H9 (cell line): Measurements from ENCODE around the gene ACVR1. TPM values are rescaled to one million over a fixed set of nuclear protein-coding genes. Genes with fewer than 3 reads are reported as not detected.
A peak's percentile ranks its signal among the peaks of the same experiment; 100 is the strongest.
"Not testable (repeated sequence)": the region's sequence is repeated elsewhere in the genome, so short reads cannot be mapped to it uniquely, and the experiment has no call there.

Source experiments
- DNase-seq: peaks from one replicate; pipeline ENCODE4 v3.0.0-alpha.2; 2017
- H2AFZ ChIP-seq: one replicate; pipeline ENCODE4 v1.6.1; 2013; ENCODE audit warnings: mild to moderate bottlenecking, low read length, control low read depth, moderate library complexity
- H2AK5ac ChIP-seq: 2 replicates; pipeline ENCODE4 v1.6.1; 2013; ENCODE audit warnings: low read length, control low read depth, mixed read lengths; ENCODE audit not compliant: insufficient read length
- H2BK120ac ChIP-seq: one replicate; pipeline ENCODE4 v1.6.1; 2013; ENCODE audit warnings: low read depth, mild to moderate bottlenecking, low read length, control low read depth, inconsistent platforms; ENCODE audit not compliant: poor library complexity, severe bottlenecking
- H2BK12ac ChIP-seq: 2 replicates; pipeline ENCODE4 v1.6.1; 2013; ENCODE audit warnings: low read length, control low read depth, mixed read lengths, low read depth; ENCODE audit not compliant: insufficient read length
- H2BK15ac ChIP-seq: 2 replicates; pipeline ENCODE4 v1.6.1; 2013; ENCODE audit warnings: low read depth, low read length, control low read depth
- H2BK20ac ChIP-seq: one replicate; pipeline ENCODE4 v1.6.1; 2013; ENCODE audit warnings: low read depth, mild to moderate bottlenecking, low read length, control low read depth, inconsistent platforms; ENCODE audit not compliant: poor library complexity, severe bottlenecking
- H2BK5ac ChIP-seq: 2 replicates; pipeline ENCODE4 v1.6.1; 2013; ENCODE audit warnings: low read length, control low read depth, mixed read lengths; ENCODE audit not compliant: insufficient read length
- H3K14ac ChIP-seq: 2 replicates; pipeline ENCODE4 v1.6.1; 2013; ENCODE audit warnings: low read length, control low read depth; ENCODE audit not compliant: insufficient read depth
- H3K18ac ChIP-seq: 2 replicates; pipeline ENCODE4 v1.6.1; 2013; ENCODE audit warnings: low read depth, mild to moderate bottlenecking, mixed read lengths, low read length, control low read depth; ENCODE audit not compliant: insufficient read length
- H3K23ac ChIP-seq: 2 replicates; pipeline ENCODE4 v1.6.1; 2013; ENCODE audit warnings: low read length, control low read depth, mixed read lengths, low read depth; ENCODE audit not compliant: insufficient read length
- H3K23me2 ChIP-seq: 2 replicates; pipeline ENCODE4 v1.6.1; 2013; ENCODE audit warnings: low read depth, mild to moderate bottlenecking, mixed read lengths, low read length, control low read depth; ENCODE audit not compliant: insufficient read length, poor library complexity, severe bottlenecking
- H3K27ac ChIP-seq: 2 replicates; pipeline ENCODE4 v1.5.1; 2013; ENCODE audit warnings: low read length, control low read depth, mixed read lengths, low read depth; ENCODE audit not compliant: insufficient read length
- H3K27me3 ChIP-seq: 2 replicates; pipeline ENCODE4 v1.6.1; 2013; ENCODE audit warnings: low read length, control low read depth, inconsistent platforms; ENCODE audit not compliant: insufficient read depth
- H3K4ac ChIP-seq: 2 replicates; pipeline ENCODE4 v1.6.1; 2013; ENCODE audit warnings: low read depth, mild to moderate bottlenecking, control low read depth, inconsistent platforms, low read length, moderate library complexity
- H3K4me1 ChIP-seq: 2 replicates; pipeline ENCODE4 v1.6.1; 2013; ENCODE audit warnings: low read length, control low read depth, inconsistent platforms; ENCODE audit not compliant: insufficient read depth
- H3K4me2 ChIP-seq: 2 replicates; pipeline ENCODE4 v1.6.1; 2013; ENCODE audit warnings: low read length, control low read depth, mixed read lengths; ENCODE audit not compliant: insufficient read length, insufficient read depth
- H3K56ac ChIP-seq: 2 replicates; pipeline ENCODE4 v1.6.1; 2013; ENCODE audit warnings: low read depth, mild to moderate bottlenecking, mixed read lengths, low read length, control low read depth; ENCODE audit not compliant: insufficient read length
- H3K79me1 ChIP-seq: 2 replicates; pipeline ENCODE4 v1.6.1; 2013; ENCODE audit warnings: low read depth, mild to moderate bottlenecking, moderate library complexity, low read length, control low read depth, inconsistent platforms; ENCODE audit not compliant: insufficient read depth, poor library complexity, severe bottlenecking
- H3K79me2 ChIP-seq: 2 replicates; pipeline ENCODE4 v1.6.1; 2013; ENCODE audit warnings: low read length, control low read depth, inconsistent platforms; ENCODE audit not compliant: insufficient read depth
- H3K9ac ChIP-seq: 2 replicates; pipeline ENCODE4 v1.6.1; 2013; ENCODE audit warnings: low read length, control low read depth, mixed read lengths; ENCODE audit not compliant: insufficient read length; ENCODE audit errors: extremely low read depth
- H3K9me3 ChIP-seq: one replicate; pipeline ENCODE4 v1.6.1; 2013; ENCODE audit warnings: low read depth, low read length, inconsistent platforms; ENCODE audit not compliant: control insufficient read depth
- H3T11ph ChIP-seq: one replicate; pipeline ENCODE4 v1.6.1; 2013; ENCODE audit warnings: mild to moderate bottlenecking, low read length, control low read depth, inconsistent platforms
- H4K20me1 ChIP-seq: one replicate; pipeline ENCODE4 v1.6.1; 2013; ENCODE audit not compliant: control insufficient read depth, insufficient read length, insufficient read depth
- H4K5ac ChIP-seq: 2 replicates; pipeline ENCODE4 v1.6.1; 2013; ENCODE audit warnings: low read depth, mild to moderate bottlenecking, mixed read lengths, low read length, control low read depth; ENCODE audit not compliant: insufficient read length
- H4K8ac ChIP-seq: replicated peaks from 2 replicates; pipeline ENCODE4 v1.6.1; 2013; ENCODE audit warnings: low read length, control low read depth, mixed read lengths, low read depth; ENCODE audit not compliant: insufficient read length
- H4K91ac ChIP-seq: 2 replicates; pipeline ENCODE4 v1.6.1; 2013; ENCODE audit warnings: low read depth, mild to moderate bottlenecking, moderate library complexity, mixed read lengths, low read length, control low read depth; ENCODE audit not compliant: insufficient read length
- H3K27ac Mint-ChIP-seq, 3 experiments: 2 replicates in 2 of 3; 3 replicates in 1 of 3; pipeline ENCODE4 v1.8.0; 2020 to 2021; ENCODE audit warnings: mixed read lengths in 3 of 3, mild to moderate bottlenecking in 1 of 3, moderate library complexity in 1 of 3
- H3K27me3 Mint-ChIP-seq: 2 replicates; pipeline ENCODE4 v1.8.0; 2021; ENCODE audit warnings: low read depth, mild to moderate bottlenecking, moderate library complexity, mixed read lengths
- H3K36me3 Mint-ChIP-seq, 3 experiments: 2 replicates in 2 of 3; 3 replicates in 1 of 3; pipeline ENCODE4 v1.8.0; 2020 to 2021; ENCODE audit warnings: low read depth in 3 of 3, mixed read lengths in 3 of 3; ENCODE audit not compliant: insufficient read depth in 1 of 3
- H3K4me1 Mint-ChIP-seq, 2 experiments: 2 replicates each; pipeline ENCODE4 v1.8.0; 2020; ENCODE audit warnings: mixed read lengths in 2 of 2
- H3K4me3 Mint-ChIP-seq, 2 experiments: 2 replicates in 1 of 2; 3 replicates in 1 of 2; pipeline ENCODE4 v1.8.0; 2020 to 2021; ENCODE audit warnings: mild to moderate bottlenecking in 2 of 2, mixed read lengths in 2 of 2, moderate library complexity in 1 of 2
- H3K9me3 Mint-ChIP-seq, 2 experiments: 2 replicates in 1 of 2; 3 replicates in 1 of 2; pipeline ENCODE4 v1.8.0; 2020; ENCODE audit warnings: mild to moderate bottlenecking in 2 of 2, mixed read lengths in 2 of 2, moderate library complexity in 1 of 2
- WGBS: extraction: QIAGEN DNeasy Blood & Tissue Kit; methylation state at CpG from one replicate; pipeline ENCODE4 v1.1.7; 2013; ENCODE audit warnings: missing lambda C conversion rate, low lambda C conversion rate, mixed read lengths; ENCODE audit not compliant: insufficient read length; ENCODE audit errors: extremely low coverage; 5-methylcytosine and 5-hydroxymethylcytosine counted together
- total RNA-seq: library from RNA; stranded (reverse); gene quantifications from 2 replicates; pipeline ENCODE4 v1.2.1, GENCODE V29; 2021
- TF ChIP-seq, protein P1 (sequence below): fragments of 200-600 bp; sonication (generic); conservative IDR thresholded peaks from 3 replicates; pipeline ENCODE4 v1.8.0; 2021; ENCODE audit warnings: antibody characterized with exemption, mild to moderate bottlenecking

ACVR1 gene
- total RNA-seq, 1 experiment from 2014 or later = 21.2 TPM

DNA sequence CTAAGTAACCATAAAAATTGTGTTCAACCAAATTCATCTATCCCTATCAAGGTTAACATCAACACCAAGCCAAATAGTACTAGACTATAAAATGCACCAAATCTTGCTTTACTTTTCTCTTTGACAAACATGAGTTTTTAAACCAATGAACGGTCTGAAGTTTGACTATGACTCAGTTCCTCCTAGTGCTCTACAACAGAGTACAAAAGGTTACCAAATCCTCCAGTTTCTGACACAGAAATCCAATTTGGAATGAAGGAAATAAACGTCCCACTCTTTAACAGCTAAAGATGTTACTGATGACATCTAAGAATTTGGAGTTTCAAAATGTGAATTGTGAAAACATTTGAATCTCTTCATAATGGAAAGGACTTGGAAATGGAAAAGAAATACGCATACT lies 11.8 kb upstream of the ACVR1 start:
- H3K23me2 ChIP-seq = no peaks in the 10 kb centered on the region
- no peak overlapping the region for H2BK20ac ChIP-seq
- no peaks in the 10 kb centered on the region for H3K27me3 ChIP-seq
- H3K4me3 Mint-ChIP-seq = no peak overlapping the region
- no peak overlapping the region for H4K5ac ChIP-seq
- no peak overlapping the region for H3T11ph ChIP-seq
- H3K27me3 Mint-ChIP-seq = no peaks in the 10 kb centered on the region
- H3K4ac ChIP-seq = no peak overlapping the region
- no peak overlapping the region for H2BK120ac ChIP-seq
- no peaks in the 10 kb centered on the region for H3K79me2 ChIP-seq
- H3K36me3 Mint-ChIP-seq = no peaks in the 10 kb centered on the region
- no peaks in the 10 kb centered on the region; a peak in 1 of 5 replicates for H3K9me3 Mint-ChIP-seq
- no peak overlapping the region for H3K14ac ChIP-seq
- H4K91ac ChIP-seq = no peak overlapping the region
- TF ChIP-seq, protein P1, sequence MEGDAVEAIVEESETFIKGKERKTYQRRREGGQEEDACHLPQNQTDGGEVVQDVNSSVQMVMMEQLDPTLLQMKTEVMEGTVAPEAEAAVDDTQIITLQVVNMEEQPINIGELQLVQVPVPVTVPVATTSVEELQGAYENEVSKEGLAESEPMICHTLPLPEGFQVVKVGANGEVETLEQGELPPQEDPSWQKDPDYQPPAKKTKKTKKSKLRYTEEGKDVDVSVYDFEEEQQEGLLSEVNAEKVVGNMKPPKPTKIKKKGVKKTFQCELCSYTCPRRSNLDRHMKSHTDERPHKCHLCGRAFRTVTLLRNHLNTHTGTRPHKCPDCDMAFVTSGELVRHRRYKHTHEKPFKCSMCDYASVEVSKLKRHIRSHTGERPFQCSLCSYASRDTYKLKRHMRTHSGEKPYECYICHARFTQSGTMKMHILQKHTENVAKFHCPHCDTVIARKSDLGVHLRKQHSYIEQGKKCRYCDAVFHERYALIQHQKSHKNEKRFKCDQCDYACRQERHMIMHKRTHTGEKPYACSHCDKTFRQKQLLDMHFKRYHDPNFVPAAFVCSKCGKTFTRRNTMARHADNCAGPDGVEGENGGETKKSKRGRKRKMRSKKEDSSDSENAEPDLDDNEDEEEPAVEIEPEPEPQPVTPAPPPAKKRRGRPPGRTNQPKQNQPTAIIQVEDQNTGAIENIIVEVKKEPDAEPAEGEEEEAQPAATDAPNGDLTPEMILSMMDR = no peak
- no peak overlapping the region for H3K23ac ChIP-seq
- H2BK5ac ChIP-seq = no peak overlapping the region
- H2BK12ac ChIP-seq = no peak overlapping the region
- H4K8ac ChIP-seq = no peak overlapping the region
- no peak overlapping the region for H3K4me2 ChIP-seq
- H3K56ac ChIP-seq = no peak overlapping the region
- no CpG with 5 or more reads among the region's 3 CpGs for WGBS
- no peaks in the 10 kb centered on the region for H4K20me1 ChIP-seq
- peak overlapping the region in 1 of 3 experiments; percentile 50; a peak in 1 of 7 replicates for H3K27ac Mint-ChIP-seq
- DNase-seq = no peak
- no peaks in the 10 kb centered on the region for H3K9me3 ChIP-seq
- H3K79me1 ChIP-seq = no peaks in the 10 kb centered on the region
- H2BK15ac ChIP-seq = no peak overlapping the region
- H3K4me1 ChIP-seq = peaks cover 3% of the 10 kb centered on the region
- no peak overlapping the region for H2AFZ ChIP-seq
- H3K9ac ChIP-seq = no peak overlapping the region
- no peak overlapping the region for H3K27ac ChIP-seq
- no peak overlapping the region for H2AK5ac ChIP-seq
- H3K18ac ChIP-seq = no peak overlapping the region
- H3K4me1 Mint-ChIP-seq = peaks cover 28 to 29% of the 10 kb centered on the region in 2 experiments

DNA sequence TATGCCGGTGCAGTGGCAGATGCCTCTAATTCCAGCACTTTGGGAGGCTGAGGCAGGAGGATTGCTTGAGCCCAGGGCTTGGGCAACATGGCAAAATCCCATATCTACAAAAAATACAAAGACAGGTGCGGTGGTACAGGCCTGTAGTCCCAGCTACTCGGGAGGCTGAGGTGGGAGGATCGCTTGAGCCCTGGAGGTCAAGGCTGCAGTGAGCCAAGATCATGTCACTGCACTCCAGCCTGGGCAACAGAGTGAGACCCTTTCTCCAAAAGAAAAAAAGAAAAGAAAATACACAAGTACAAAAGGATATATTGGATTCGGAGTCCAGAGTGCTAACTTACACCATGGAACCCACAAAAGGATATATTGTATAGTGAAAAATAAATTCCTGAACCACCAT lies 8.4 kb upstream of the ACVR1 start:
- not testable (repeated sequence) for H3K9ac ChIP-seq, H2BK120ac ChIP-seq, H3K56ac ChIP-seq, H3K79me1 ChIP-seq, H3K18ac ChIP-seq, DNase-seq, H3K9me3 Mint-ChIP-seq, H2BK12ac ChIP-seq, H2BK15ac ChIP-seq, H3K27ac Mint-ChIP-seq, H3K27me3 Mint-ChIP-seq, H3K27ac ChIP-seq, H4K8ac ChIP-seq, H3K9me3 ChIP-seq, H4K20me1 ChIP-seq, H3K36me3 Mint-ChIP-seq, H3K4me1 Mint-ChIP-seq, H3K4ac ChIP-seq, H4K91ac ChIP-seq, H2AFZ ChIP-seq, H2AK5ac ChIP-seq, H4K5ac ChIP-seq, H3K23ac ChIP-seq, H2BK5ac ChIP-seq, H3K79me2 ChIP-seq, H3T11ph ChIP-seq, H3K14ac ChIP-seq, H3K4me3 Mint-ChIP-seq, H3K4me2 ChIP-seq, H2BK20ac ChIP-seq, H3K27me3 ChIP-seq, H3K4me1 ChIP-seq, H3K23me2 ChIP-seq
- no CpG with 5 or more reads among the region's 5 CpGs for WGBS
